T-helper 2 cell treated with Interferon-gamma antibody and Interleukin-4, amounts not matched to agents 5 μg/mL and 100 μg/mL, for 36 hours (primary cell): ENCODE data around the gene SESN2.

Source experiments
- DNase-seq: peaks from one replicate; pipeline ENCODE4 v3.0.0; 2021; ENCODE audit warnings: low spot score
- H3K27ac Mint-ChIP-seq: one replicate; pipeline ENCODE4 v1.8.0; 2021; ENCODE audit warnings: mild to moderate bottlenecking, mixed read lengths
- H3K27me3 Mint-ChIP-seq: one replicate; pipeline ENCODE4 v1.8.0; 2021; ENCODE audit warnings: low read depth, mixed read lengths
- H3K36me3 Mint-ChIP-seq: one replicate; pipeline ENCODE4 v1.8.0; 2021; ENCODE audit warnings: low read depth, mixed read lengths
- H3K4me1 Mint-ChIP-seq: one replicate; pipeline ENCODE4 v1.8.0; 2021; ENCODE audit warnings: low read depth, mixed read lengths
- H3K4me3 Mint-ChIP-seq: one replicate; pipeline ENCODE4 v1.8.0; 2022; ENCODE audit warnings: mild to moderate bottlenecking, moderate library complexity, mixed read lengths
- H3K9me3 Mint-ChIP-seq: one replicate; pipeline ENCODE4 v1.8.0; 2021; ENCODE audit warnings: mixed read lengths

SESN2 gene

GRCh38 chr1:28259252-28259933 is at the start of gene SESN2:
SESN2 (plus strand) TSS chr1:28259518; CDS start chr1:28259848, 330 bp downstream.
- peak; percentile 99 for DNase-seq
- Mint-ChIP-seq H3K4me1 (peaks cover 45% of the 10 kb centered on the region), H3K9me3 (no peaks in the 10 kb centered on the region), H3K27ac (peak within 1 kb of the TSS; percentile 89), H3K27me3 (peaks cover 7% of the 10 kb centered on the region), H3K4me3 (peak within 1 kb of the TSS; percentile 84), H3K36me3 (peaks cover 4% of the 10 kb centered on the region)

GRCh38 chr1:28209700-28210099 is 49.6 kb upstream of the SESN2 start:
- H3K4me1 Mint-ChIP-seq = peaks cover 13% of the 10 kb centered on the region
- peaks cover 36% of the 10 kb centered on the region for H3K36me3 Mint-ChIP-seq
- no peaks in the 10 kb centered on the region for H3K9me3 Mint-ChIP-seq
- H3K27me3 Mint-ChIP-seq = no peaks in the 10 kb centered on the region
- no peak overlapping the region for H3K4me3 Mint-ChIP-seq
- no peak for DNase-seq
- no peak overlapping the region for H3K27ac Mint-ChIP-seq

- H3K27ac Mint-ChIP-seq = no peak overlapping the region
- H3K9me3 Mint-ChIP-seq = no peaks in the 10 kb centered on the region
- no peak for DNase-seq
- H3K27me3 Mint-ChIP-seq = no peaks in the 10 kb centered on the region
- H3K4me1 Mint-ChIP-seq = peaks cover 12% of the 10 kb centered on the region
- H3K36me3 Mint-ChIP-seq = peaks cover 26% of the 10 kb centered on the region
- no peak overlapping the region for H3K4me3 Mint-ChIP-seq
These were observed 46.0 kb upstream of the SESN2 start for GRCh38 chr1:28213315-28213714.

- Mint-ChIP-seq H3K4me3 (no peak overlapping the region), H3K27me3 (no peaks in the 10 kb centered on the region), H3K9me3 (no peaks in the 10 kb centered on the region), H3K36me3 (peaks cover 33% of the 10 kb centered on the region), H3K4me1 (peaks cover 17% of the 10 kb centered on the region), H3K27ac (no peak overlapping the region)
- no peak for DNase-seq
These were observed 30.2 kb upstream of the SESN2 start for GRCh38 chr1:28229089-28229488.

- no peaks in the 10 kb centered on the region for H3K9me3 Mint-ChIP-seq
- H3K27me3 Mint-ChIP-seq = no peaks in the 10 kb centered on the region
- H3K36me3 Mint-ChIP-seq = peaks cover 29% of the 10 kb centered on the region
- DNase-seq = no peak
- peaks cover 19% of the 10 kb centered on the region for H3K4me1 Mint-ChIP-seq
- H3K4me3 Mint-ChIP-seq = no peak overlapping the region
- no peak overlapping the region for H3K27ac Mint-ChIP-seq
These were observed 29.3 kb upstream of the SESN2 start for GRCh38 chr1:28229996-28230395.

GRCh38 chr1:28232558-28233263 is 26.6 kb upstream of the SESN2 start, which contains the start of gene DNAJC8:
DNAJC8 (minus strand) TSS chr1:28233029; CDS start chr1:28232998, 31 bp downstream.
- Mint-ChIP-seq H3K4me3 (peak within 1 kb of the TSS; percentile 98), H3K4me1 (peaks cover 19% of the 10 kb centered on the region), H3K27me3 (no peaks in the 10 kb centered on the region), H3K36me3 (peaks cover 14% of the 10 kb centered on the region), H3K9me3 (no peaks in the 10 kb centered on the region), H3K27ac (peak within 1 kb of the TSS; percentile 98)
- DNase-seq = peak; percentile 94

- no peak for DNase-seq
- H3K9me3 Mint-ChIP-seq = no peaks in the 10 kb centered on the region
- H3K27ac Mint-ChIP-seq = no peak overlapping the region
- H3K4me1 Mint-ChIP-seq = peaks cover 19% of the 10 kb centered on the region
- peaks cover 14% of the 10 kb centered on the region for H3K36me3 Mint-ChIP-seq
- peak overlapping the region; percentile 18 for H3K4me3 Mint-ChIP-seq
- H3K27me3 Mint-ChIP-seq = no peaks in the 10 kb centered on the region
These were observed 26.1 kb upstream of the SESN2 start for GRCh38 chr1:28233264-28233606.

GRCh38 chr1:28235755-28236655 is 23.3 kb upstream of the SESN2 start, which contains the start of gene ATP5IF1:
ATP5IF1 (plus strand) TSS chr1:28236124; CDS start chr1:28236184, 60 bp downstream.
- no peaks in the 10 kb centered on the region for H3K27me3 Mint-ChIP-seq
- H3K36me3 Mint-ChIP-seq = peaks cover 6% of the 10 kb centered on the region
- H3K9me3 Mint-ChIP-seq = no peaks in the 10 kb centered on the region
- H3K4me3 Mint-ChIP-seq = no peak within 1 kb of the TSS
- no peak within 1 kb of the TSS for H3K27ac Mint-ChIP-seq
- peak; percentile 94 for DNase-seq
- peaks cover 14% of the 10 kb centered on the region for H3K4me1 Mint-ChIP-seq

GRCh38 chr1:28236656-28237322 is 22.5 kb upstream of the SESN2 start:
- peaks cover 14% of the 10 kb centered on the region for H3K4me1 Mint-ChIP-seq
- peaks cover 6% of the 10 kb centered on the region for H3K36me3 Mint-ChIP-seq
- H3K4me3 Mint-ChIP-seq = no peak overlapping the region
- no peaks in the 10 kb centered on the region for H3K27me3 Mint-ChIP-seq
- no peaks in the 10 kb centered on the region for H3K9me3 Mint-ChIP-seq
- DNase-seq = no peak
- H3K27ac Mint-ChIP-seq = no peak overlapping the region

- Mint-ChIP-seq H3K4me1 (peaks cover 14% of the 10 kb centered on the region), H3K27me3 (no peaks in the 10 kb centered on the region)
These were observed 20.3 kb upstream of the SESN2 start for GRCh38 chr1:28239004-28239403.

GRCh38 chr1:28240024-28240423 is 19.3 kb upstream of the SESN2 start:
- Mint-ChIP-seq H3K36me3 (no peaks in the 10 kb centered on the region), H3K27me3 (no peaks in the 10 kb centered on the region), H3K27ac (no peak overlapping the region), H3K4me1 (peaks cover 18% of the 10 kb centered on the region), H3K9me3 (no peaks in the 10 kb centered on the region), H3K4me3 (no peak overlapping the region)
- no peak for DNase-seq

More at GRCh38 chr1:28239004-28239403, 20.3 kb upstream of the SESN2 start:
- DNase-seq = no peak
- no peaks in the 10 kb centered on the region for H3K36me3 Mint-ChIP-seq
- H3K4me3 Mint-ChIP-seq = no peak overlapping the region
- no peaks in the 10 kb centered on the region for H3K9me3 Mint-ChIP-seq
- no peak overlapping the region for H3K27ac Mint-ChIP-seq

GRCh38 chr1:28241638-28242241 is 17.6 kb upstream of the SESN2 start:
- no peaks in the 10 kb centered on the region for H3K9me3 Mint-ChIP-seq
- peaks cover 22% of the 10 kb centered on the region for H3K4me1 Mint-ChIP-seq
- no peak for DNase-seq
- no peak overlapping the region for H3K27ac Mint-ChIP-seq
- H3K27me3 Mint-ChIP-seq = no peaks in the 10 kb centered on the region
- no peaks in the 10 kb centered on the region for H3K36me3 Mint-ChIP-seq
- H3K4me3 Mint-ChIP-seq = no peak overlapping the region

- H3K27me3 Mint-ChIP-seq = no peaks in the 10 kb centered on the region
- no peak for DNase-seq
- peak overlapping the region; percentile 77 for H3K27ac Mint-ChIP-seq
- H3K4me1 Mint-ChIP-seq = peaks cover 37% of the 10 kb centered on the region
- no peaks in the 10 kb centered on the region for H3K9me3 Mint-ChIP-seq
- H3K4me3 Mint-ChIP-seq = peak overlapping the region; percentile 55
- H3K36me3 Mint-ChIP-seq = no peaks in the 10 kb centered on the region
These were observed 15.5 kb upstream of the SESN2 start for GRCh38 chr1:28243685-28244311.
